NCI-H2171 (cell line): ENCODE measurements around the gene MRPL20.
"Not testable (repeated sequence)": the region's sequence is repeated elsewhere in the genome, so short reads cannot be mapped to it uniquely, and the experiment has no call there.

ENCODE experiments used
- DNase-seq: peaks from one replicate; lab custom pipeline; 2025; lab: John Stamatoyannopoulos, UW

Gene MRPL20

DNA sequence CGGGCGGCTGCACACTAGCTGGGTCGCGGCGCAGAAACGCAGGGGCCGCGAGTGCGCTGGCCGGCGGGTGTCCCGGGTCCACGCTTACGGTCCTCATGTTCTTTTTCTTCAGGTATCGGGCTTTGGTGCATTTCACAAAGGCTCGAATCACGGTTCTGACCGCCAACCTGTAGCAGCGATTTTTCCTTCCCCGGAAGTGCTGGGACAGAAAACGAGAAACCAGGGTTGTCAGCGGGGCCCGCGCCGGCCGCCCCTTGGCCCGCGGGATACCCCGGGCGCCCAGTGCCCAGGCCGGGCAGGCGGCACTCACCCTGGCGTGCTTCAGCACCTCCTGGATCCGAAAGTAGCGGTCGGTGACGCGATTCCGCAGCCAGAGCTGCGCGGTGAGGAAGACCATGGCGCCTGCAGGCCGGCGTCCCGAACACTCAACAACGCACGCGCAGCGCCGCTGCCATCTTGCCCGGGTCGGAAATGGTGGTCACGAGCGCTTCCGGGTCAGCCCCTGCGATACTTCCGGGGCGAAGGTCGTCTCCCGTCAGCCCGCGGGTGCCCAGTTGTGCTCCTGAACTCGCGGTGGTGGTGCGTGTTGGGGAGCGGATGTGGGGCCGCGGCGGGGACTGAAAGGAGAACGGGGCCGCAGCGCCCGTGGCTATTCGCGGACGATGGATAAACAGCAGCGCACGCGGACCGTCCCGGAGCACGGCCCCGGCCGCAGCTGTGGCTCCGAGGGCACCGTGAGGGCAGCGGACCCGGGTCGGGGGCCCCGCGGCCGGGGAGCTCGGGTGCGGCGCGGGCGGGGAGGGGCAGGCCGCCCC is at the start of gene MRPL20:
Gene MRPL20 (minus strand): TSS at position 473 of the 815 bp plus-strand sequence. CDS start 76 bp downstream, at position 397.
- peak; percentile 94 for DNase-seq

DNA sequence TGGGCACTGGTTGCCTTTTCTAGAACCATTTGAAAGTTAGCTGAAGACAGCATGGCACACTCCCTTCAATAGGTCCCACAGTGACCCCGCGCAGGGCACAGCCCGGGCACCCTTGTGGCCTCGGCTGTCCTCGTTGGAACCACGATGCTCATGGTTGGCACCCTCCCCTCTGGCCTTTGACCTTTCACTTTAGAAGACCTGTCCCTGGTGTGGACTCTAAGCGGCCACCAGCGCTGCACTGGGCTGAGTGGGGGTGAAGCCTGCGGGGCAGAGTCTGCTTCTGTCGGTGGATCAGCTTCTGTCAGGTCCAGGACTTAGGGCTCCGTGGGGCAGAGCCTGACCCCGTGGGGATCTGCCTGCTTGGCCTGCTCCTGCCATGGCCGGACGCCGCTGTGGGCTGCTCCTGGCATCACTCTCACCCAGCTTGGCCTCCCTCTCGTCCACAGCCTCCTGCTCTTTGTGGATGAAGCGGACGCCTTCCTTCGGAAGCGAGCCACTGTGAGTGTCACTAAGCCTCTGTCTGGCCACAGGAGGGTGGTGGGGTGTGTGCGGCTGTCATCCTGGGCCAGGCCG is 49.7 kb upstream of the MRPL20 start:
- DNase-seq: not testable (repeated sequence)

GRCh38 chr1:1455934-1456333 is 48.8 kb upstream of the MRPL20 start:
- DNase-seq: not testable (repeated sequence)

DNA sequence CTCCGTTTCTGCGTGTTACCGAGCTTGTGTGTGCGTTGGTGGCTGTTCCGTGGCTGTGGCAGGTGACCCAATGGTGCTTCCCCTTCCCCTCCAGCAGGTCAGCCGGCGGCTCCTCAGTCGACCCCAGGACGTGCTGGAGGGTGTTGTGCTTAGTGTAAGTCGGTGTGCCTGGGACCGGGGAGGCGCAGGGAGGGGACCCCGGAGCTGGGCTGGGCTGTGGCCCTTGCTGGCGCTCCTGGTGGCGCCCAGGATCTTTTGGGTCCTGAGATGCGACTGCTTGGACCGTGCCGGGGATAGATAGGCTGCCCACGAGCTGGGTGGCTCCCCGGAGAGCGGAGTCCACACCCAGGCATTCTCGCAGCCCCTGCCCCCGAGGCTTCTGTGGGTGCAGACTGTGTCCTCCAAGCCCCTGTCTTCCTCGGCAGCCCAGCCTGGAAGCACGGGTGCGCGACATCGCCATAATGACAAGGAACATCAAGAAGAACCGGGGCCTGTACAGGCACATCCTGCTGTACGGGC is 48.3 kb upstream of the MRPL20 start:
- DNase-seq: no peak

DNA sequence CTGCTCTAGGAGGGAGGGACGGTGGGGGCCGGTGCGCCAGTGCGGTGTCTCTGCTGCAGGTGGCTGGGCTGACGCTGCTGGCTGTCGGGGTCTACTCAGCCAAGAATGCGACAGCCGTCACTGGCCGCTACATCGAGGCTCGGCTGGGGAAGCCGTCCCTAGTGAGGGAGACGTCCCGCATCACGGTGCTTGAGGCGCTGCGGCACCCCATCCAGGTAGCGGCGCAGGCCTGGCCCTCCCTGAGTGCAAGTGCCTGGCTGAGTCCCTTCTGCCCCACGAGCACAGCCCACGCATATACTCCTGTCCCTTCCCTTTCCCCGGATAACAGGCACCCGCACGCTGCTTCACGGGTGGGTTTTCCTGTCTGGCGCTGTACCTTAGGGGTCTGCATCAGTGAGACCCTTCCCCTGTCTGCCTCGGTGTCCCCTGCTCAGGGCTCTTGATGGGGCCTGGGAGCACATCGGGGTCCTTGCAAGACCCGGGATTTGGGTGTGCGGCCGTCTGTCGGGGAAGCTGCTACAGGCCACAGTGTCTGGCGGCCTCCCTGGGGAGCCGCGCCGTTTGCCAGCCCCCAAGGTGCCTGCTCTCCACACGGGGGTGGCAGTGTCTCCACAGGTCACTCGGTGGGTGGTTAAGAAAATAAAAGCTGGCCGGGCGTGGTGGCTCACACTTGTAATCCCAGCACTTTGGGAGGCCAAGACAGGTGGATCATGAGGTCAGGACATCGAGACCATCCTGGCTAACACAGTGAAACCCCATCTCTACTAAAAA is 47.4 kb upstream of the MRPL20 start:
- DNase-seq: not testable (repeated sequence)

DNA sequence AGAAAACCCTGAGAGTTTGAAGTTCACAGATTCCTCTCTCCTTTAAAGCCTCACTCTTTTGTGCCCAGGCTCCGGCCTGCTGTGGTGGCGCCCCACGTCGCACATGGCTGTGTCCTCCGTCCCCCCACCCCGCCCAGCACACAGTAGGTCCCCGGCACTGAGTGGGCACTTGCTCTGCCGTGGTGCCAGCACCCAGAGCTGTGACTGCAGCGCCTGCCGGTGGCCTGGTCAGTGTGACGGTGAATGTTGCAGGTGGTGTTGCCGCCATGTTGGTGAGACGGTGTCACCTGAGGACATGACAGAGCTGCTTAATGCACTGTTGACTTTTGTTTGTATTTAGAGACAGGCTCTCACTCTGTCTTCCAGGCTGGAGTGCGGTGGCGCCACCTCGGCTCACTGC is 45.8 kb upstream of the MRPL20 start:
- no peak for DNase-seq

- peak; percentile 72 for DNase-seq
Measured at GRCh38 chr1:1452365-1452739, 45.3 kb upstream of the MRPL20 start.

DNA sequence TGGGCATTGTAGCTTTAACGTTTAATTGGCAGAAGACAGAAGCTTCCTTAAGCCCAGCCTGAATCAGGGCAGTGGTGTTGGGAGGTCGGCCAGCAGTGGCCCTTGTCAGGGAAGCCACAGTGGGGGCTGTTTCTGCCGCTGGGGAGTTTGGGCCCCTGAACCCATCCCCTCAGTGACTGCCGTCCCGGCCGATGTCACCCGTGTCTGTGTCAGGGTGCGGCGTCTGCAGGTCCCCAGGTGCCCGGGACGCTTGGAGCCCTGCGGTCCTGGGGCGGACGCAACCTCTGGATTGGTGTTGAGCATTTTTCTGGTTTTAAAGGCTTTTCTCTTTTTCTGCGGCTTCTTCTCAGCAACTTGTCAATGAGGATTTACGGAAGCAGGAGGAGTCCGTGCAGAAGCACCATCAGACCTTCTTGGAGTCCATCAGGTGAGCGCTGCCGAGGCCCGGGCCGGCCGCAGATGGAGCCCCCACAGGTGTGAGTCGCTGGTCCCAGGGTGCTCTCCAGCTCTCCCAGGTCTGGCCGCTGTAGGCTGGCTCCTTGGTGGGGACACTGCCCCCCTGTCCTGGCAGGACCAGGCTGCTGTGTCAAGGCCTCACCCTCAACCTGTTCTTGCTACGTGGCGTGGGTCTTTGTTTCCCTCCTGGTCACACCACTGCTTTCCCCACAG is 44.7 kb upstream of the MRPL20 start:
- no peak for DNase-seq

GRCh38 chr1:1450616-1451015 is 43.5 kb upstream of the MRPL20 start:
- not testable (repeated sequence) for DNase-seq

- no peak for DNase-seq
Measured at GRCh38 chr1:1449099-1449739, 42.1 kb upstream of the MRPL20 start, which contains the start of gene ATAD3C. Gene ATAD3C (plus strand): TSS chr1:1449689. CDS start chr1:1450684, 995 bp downstream.

- not testable (repeated sequence) for DNase-seq
Measured at GRCh38 chr1:1446631-1447030, 39.5 kb upstream of the MRPL20 start.

DNA sequence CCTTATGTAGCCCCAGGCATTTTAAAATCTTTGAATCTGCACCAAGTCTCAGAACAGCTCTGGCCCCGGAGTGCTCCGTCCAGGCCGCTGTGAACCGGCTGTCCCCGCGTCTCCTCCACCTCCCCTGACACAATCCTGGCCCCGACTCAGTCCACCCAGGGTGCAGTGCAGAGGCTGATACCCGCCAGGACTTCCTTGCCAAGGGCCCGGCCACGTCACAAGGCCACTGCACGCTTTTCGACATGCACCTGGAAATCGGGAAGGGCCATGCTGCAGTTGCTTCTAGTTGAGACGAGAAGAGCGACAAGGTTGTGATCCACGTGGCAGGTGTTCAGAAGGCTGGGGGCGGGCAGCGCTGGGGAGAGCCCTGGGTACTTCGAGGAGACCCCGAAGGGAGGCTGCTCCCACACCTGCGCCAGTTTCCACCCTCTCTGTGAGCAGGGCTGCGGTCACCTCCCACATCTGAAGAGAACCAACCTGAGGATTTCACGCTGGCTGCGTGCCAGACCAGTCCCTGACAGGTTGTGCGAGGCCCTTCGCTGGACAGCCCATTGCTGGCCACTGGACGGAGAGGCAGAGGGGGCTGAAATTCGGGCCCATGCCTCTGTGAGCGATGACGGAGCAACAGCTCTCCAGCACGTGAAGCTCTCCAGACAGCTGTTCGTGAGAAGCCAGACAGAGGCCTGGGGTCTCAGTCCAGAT is 35.1 kb upstream of the MRPL20 start:
- no peak for DNase-seq

GRCh38 chr1:1441002-1441888 is 34.2 kb upstream of the MRPL20 start:
- DNase-seq: peak; percentile 48

DNA sequence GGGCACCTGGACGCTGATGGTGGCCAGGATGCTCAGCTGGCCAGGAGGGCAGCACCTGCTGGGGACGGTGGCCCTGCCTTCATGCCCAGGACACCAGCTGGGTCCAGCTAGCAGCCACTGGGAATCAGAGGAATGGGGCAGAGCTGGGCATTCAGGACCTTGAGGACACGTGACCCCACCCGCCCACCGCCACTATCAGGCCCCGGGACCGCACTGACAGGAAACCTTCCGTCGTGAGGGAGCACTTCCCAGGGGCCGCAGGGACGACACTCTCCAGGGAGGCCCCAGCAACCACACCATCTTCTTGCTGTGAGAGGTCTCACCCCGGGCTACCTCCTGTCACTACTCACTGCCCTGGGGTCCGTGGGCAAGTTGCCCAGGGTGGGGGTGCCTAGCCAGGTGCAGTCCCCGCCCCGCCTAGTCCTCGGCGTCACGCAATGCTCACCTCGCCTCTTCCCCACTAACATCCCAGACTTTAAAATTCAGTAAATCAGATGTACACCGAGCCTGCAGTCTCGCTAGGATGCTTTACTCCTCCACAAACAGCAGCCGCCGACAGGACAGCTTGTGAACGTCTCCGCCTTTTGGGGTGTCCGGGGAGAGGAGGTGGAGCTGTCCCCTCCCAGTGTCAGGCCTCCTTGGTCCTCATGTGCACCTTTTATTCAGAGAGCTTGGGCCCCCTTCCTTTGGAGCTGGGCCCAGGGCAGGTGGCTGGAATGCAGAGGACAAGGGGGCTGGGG is 33.3 kb upstream of the MRPL20 start:
- DNase-seq: no peak

DNA sequence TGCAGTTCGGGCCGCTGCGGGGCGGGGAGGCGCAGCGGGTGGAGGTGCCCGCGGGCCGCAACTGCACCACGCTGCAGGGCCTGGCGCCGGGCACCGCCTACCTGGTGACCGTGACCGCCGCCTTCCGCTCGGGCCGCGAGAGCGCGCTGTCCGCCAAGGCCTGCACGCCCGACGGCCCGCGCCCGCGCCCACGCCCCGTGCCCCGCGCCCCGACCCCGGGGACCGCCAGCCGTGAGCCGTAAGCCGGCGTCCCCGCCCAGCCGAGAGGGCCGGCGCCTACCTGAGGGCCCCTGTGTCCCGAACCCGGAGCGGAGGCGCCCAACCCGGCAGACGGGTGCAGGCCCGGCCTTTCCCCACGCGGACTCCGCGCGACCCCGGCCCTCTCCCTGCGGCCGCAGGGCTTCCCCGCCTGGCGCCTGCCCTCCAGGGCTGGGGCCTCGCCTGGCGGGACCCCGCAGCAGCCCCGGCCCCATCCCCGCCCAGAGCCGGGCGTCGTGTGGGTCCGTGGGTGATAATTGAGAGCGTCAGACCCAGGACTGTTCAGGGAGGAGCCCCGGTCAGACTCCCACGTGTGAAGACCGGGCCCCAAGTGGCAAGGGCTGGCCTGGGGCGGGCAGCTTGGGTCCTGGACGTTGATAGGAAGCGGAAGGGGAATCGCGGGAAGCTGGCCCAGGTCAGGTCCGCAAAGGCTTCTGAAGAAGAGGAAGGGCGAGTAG is 32.6 kb upstream of the MRPL20 start:
- DNase-seq: no peak

GRCh38 chr1:1438531-1439381 is 31.7 kb upstream of the MRPL20 start:
- DNase-seq: no peak

DNA sequence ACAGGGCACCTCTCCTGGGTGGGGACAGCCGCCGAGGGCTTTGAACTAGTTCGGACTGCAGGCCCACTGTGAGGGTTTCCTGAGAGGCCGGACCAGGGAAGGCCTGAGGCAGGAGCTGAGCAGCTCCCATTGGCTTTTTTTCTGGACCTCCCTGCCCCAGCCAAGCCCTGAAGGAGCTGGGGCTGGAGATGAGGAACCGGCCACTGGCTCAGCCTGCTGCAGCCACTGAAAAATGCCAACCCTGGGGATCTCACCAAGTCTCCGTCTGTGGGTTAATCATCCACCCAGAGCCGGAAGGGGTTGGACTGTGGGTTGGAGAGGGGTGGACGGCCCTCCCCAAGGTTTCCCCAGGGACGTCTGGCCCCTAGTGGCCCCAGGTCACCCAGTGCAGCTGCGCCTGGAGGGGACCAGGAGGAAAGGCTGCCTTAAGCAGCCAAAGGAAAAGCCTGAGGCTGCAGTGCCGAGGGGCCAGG is 30.8 kb upstream of the MRPL20 start:
- DNase-seq: no peak
